ENCODE measurements around the gene TLCD2. TPM values are rescaled to one million over a fixed set of nuclear protein-coding genes. Genes with fewer than 3 reads are reported as not detected.
A peak's percentile ranks its signal among the peaks of the same experiment; 100 is the strongest.

The TLCD2 gene
- total RNA-seq, 1 experiment from 2014 or later: 2.1 TPM

GRCh38 chr17:1684378-1685189, 25.6 kb downstream of the TLCD2 start, which contains the start of gene PRPF8:
Gene PRPF8 (minus strand): TSS chr17:1684867. CDS start chr17:1684571, 296 bp downstream.
- Histone ChIP-seq H3K27me3 (replicated peaks; ENCODE audit: insufficient read depth, low read depth, low read length, poor library complexity) (no peaks in the 10 kb centered on the region), H3K4me1 (ENCODE audit: insufficient read depth, low read length, poor library complexity, severe bottlenecking) (peaks cover 8% of the 10 kb centered on the region), H3K27ac (ENCODE audit: low read depth, low read length, poor library complexity, severe bottlenecking) (peak within 1 kb of the TSS; percentile 94), H3K36me3 (ENCODE audit: insufficient read depth, low read length, poor library complexity, severe bottlenecking) (peaks cover 39% of the 10 kb centered on the region), H3K9me3 (ENCODE audit: low read depth, low read length, poor library complexity, severe bottlenecking) (no peaks in the 10 kb centered on the region), H3K4me3 (ENCODE audit: low read depth, low read length, poor library complexity, severe bottlenecking) (peak within 1 kb of the TSS; percentile 98)
- intact Hi-C loops (cut with micrococcal nuclease; ENCODE audit: unreplicated experiment): no loop called here
- POLR2A ChIA-PET (ENCODE audit: low non-redundant PET): interaction anchor here (0.7 kb wide), 1 partner anchor 147 kb away, joined by 3 read pairs; no protein-coding TSS in a partner anchor
- CTCF ChIA-PET: interaction anchor here (1.5 kb wide), 2 partner anchors 16 to 36 kb away, joined by 4 to 6 read pairs; partner anchors contain the start of gene RILP
- BruUV-seq (replicated peaks): no TSS peak
- peak; percentile 99 for DNase-seq (ENCODE audit: low spot score)
- no peak for TF ChIP-seq EZH2 (IDR thresholded peaks at IDR 0.05; ENCODE audit: borderline replicate concordance, low read depth, low read length, poor library complexity, severe bottlenecking)
- TF ChIP-seq CTCF (conservative IDR thresholded peaks at IDR 0.05; ENCODE audit: low read depth, low read length): no peak

GRCh38 chr17:1683459-1683858, 26.7 kb downstream of the TLCD2 start:
- CTCF ChIA-PET: interaction anchor here (0.6 to 1.5 kb wide), 2 partner anchors 13 to 34 kb away, joined by 4 to 6 read pairs; partner anchors contain the start of gene RILP

GRCh38 chr17:1676401-1676800, 33.8 kb downstream of the TLCD2 start:
- BruUV-seq (replicated peaks): no TSS peak
- Histone ChIP-seq H3K4me1 (ENCODE audit: insufficient read depth, low read length, poor library complexity, severe bottlenecking) (no peaks in the 10 kb centered on the region), H3K4me3 (ENCODE audit: low read depth, low read length, poor library complexity, severe bottlenecking) (no peak overlapping the region), H3K36me3 (ENCODE audit: insufficient read depth, low read length, poor library complexity, severe bottlenecking) (peaks cover 98% of the 10 kb centered on the region), H3K9me3 (ENCODE audit: low read depth, low read length, poor library complexity, severe bottlenecking) (no peaks in the 10 kb centered on the region), H3K27me3 (replicated peaks; ENCODE audit: insufficient read depth, low read depth, low read length, poor library complexity) (no peaks in the 10 kb centered on the region), H3K27ac (ENCODE audit: low read depth, low read length, poor library complexity, severe bottlenecking) (no peak overlapping the region)
- ChIA-PET CTCF (no interaction called here), POLR2A (ENCODE audit: low non-redundant PET) (no interaction called here)
- DNase-seq (ENCODE audit: low spot score): no peak
- intact Hi-C loops (cut with micrococcal nuclease; ENCODE audit: unreplicated experiment): no loop called here
- TF ChIP-seq EZH2 (IDR thresholded peaks at IDR 0.05; ENCODE audit: borderline replicate concordance, low read depth, low read length, poor library complexity, severe bottlenecking): no peak
- no peak for TF ChIP-seq CTCF (conservative IDR thresholded peaks at IDR 0.05; ENCODE audit: low read depth, low read length)

More at GRCh38 chr17:1683459-1683858, 26.7 kb downstream of the TLCD2 start:
- Histone ChIP-seq H3K4me1 (ENCODE audit: insufficient read depth, low read length, poor library complexity, severe bottlenecking) (peaks cover 8% of the 10 kb centered on the region), H3K27me3 (replicated peaks; ENCODE audit: insufficient read depth, low read depth, low read length, poor library complexity) (no peaks in the 10 kb centered on the region), H3K36me3 (ENCODE audit: insufficient read depth, low read length, poor library complexity, severe bottlenecking) (peaks cover 51% of the 10 kb centered on the region), H3K4me3 (ENCODE audit: low read depth, low read length, poor library complexity, severe bottlenecking) (peak overlapping the region; percentile 98), H3K9me3 (ENCODE audit: low read depth, low read length, poor library complexity, severe bottlenecking) (no peaks in the 10 kb centered on the region), H3K27ac (ENCODE audit: low read depth, low read length, poor library complexity, severe bottlenecking) (peak overlapping the region; percentile 94)
- POLR2A ChIA-PET (ENCODE audit: low non-redundant PET): no interaction called here
- intact Hi-C loops (cut with micrococcal nuclease; ENCODE audit: unreplicated experiment): no loop called here
- TF ChIP-seq CTCF (conservative IDR thresholded peaks at IDR 0.05; ENCODE audit: low read depth, low read length) (no peak), EZH2 (IDR thresholded peaks at IDR 0.05; ENCODE audit: borderline replicate concordance, low read depth, low read length, poor library complexity, severe bottlenecking) (no peak)
- DNase-seq (ENCODE audit: low spot score): no peak
- no TSS peak for BruUV-seq (replicated peaks)
